ENCODE results near the gene MYO9A.

MYO9A gene

GRCh38 chr15:72118017-72118978 is at the start of gene MYO9A, which contains the start of gene SENP8:
Gene MYO9A, minus strand, starts transcription at chr15:72118150. Its CDS starts 71,587 bp downstream, at chr15:72046563.
Gene SENP8, plus strand, starts transcription at chr15:72118403. Its CDS starts 21,221 bp downstream, at chr15:72139624.
- DNase-seq = peak; percentile 98

GRCh38 chr15:72167445-72167844 is 49.5 kb upstream of the MYO9A start:
- DNase-seq = no peak

GRCh38 chr15:72166716-72167417 is 48.9 kb upstream of the MYO9A start:
- no peak for DNase-seq

GRCh38 chr15:72163719-72164118 is 45.8 kb upstream of the MYO9A start:
- no peak for DNase-seq

GRCh38 chr15:72162569-72162968 is 44.6 kb upstream of the MYO9A start:
- DNase-seq = no peak

- no peak for DNase-seq
Measured at GRCh38 chr15:72161361-72162132, 43.6 kb upstream of the MYO9A start.

- DNase-seq = no peak
Measured at GRCh38 chr15:72160696-72161245, 42.8 kb upstream of the MYO9A start.

- no peak for DNase-seq
Measured at GRCh38 chr15:72156928-72157327, 39.0 kb upstream of the MYO9A start.

- DNase-seq = peak; percentile 46
Measured at GRCh38 chr15:72155635-72156616, 38.0 kb upstream of the MYO9A start.

GRCh38 chr15:72155003-72155621 is 37.2 kb upstream of the MYO9A start:
- no peak for DNase-seq

- no peak for DNase-seq
Measured at GRCh38 chr15:72154316-72154715, 36.4 kb upstream of the MYO9A start.

GRCh38 chr15:72153269-72154000 is 35.5 kb upstream of the MYO9A start:
- no peak for DNase-seq

GRCh38 chr15:72147418-72147817 is 29.5 kb upstream of the MYO9A start:
- no peak for DNase-seq

- DNase-seq = no peak
Measured at GRCh38 chr15:72146934-72147333, 29.0 kb upstream of the MYO9A start.

GRCh38 chr15:72146221-72146620 is 28.3 kb upstream of the MYO9A start:
- no peak for DNase-seq

- DNase-seq = no peak
Measured at GRCh38 chr15:72141171-72142084, 23.5 kb upstream of the MYO9A start.

- DNase-seq = no peak
Measured at GRCh38 chr15:72140088-72140487, 22.1 kb upstream of the MYO9A start.

GRCh38 chr15:72139667-72140066 is 21.7 kb upstream of the MYO9A start:
- DNase-seq = no peak
